Esophagus squamous epithelium (tissue), 4 donors: ENCODE measurements around the gene NECAB2.

Experiments
- POLR2A ChIP-seq, 4 donors: fragments of 450-650 bp; IDR thresholded peaks; one replicate each; pipeline ENCODE4 v1.6.1; 2017; ENCODE audit warnings: antibody characterized with exemption in 4 of 4, mild to moderate bottlenecking in 4 of 4, moderate library complexity in 3 of 4
- TF ChIP-seq, protein P1 (sequence below), 6 experiments: fragments of 450-650 bp in 4 of 6; fragments of 200-600 bp in 2 of 6; sonication (generic) in 2 of 6; IDR thresholded peaks; one replicate each; pipeline ENCODE4 v1.5.1; 2016 to 2019; ENCODE audit warnings: antibody characterized with exemption in 6 of 6, mild to moderate bottlenecking in 4 of 6, moderate library complexity in 4 of 6

DNA sequence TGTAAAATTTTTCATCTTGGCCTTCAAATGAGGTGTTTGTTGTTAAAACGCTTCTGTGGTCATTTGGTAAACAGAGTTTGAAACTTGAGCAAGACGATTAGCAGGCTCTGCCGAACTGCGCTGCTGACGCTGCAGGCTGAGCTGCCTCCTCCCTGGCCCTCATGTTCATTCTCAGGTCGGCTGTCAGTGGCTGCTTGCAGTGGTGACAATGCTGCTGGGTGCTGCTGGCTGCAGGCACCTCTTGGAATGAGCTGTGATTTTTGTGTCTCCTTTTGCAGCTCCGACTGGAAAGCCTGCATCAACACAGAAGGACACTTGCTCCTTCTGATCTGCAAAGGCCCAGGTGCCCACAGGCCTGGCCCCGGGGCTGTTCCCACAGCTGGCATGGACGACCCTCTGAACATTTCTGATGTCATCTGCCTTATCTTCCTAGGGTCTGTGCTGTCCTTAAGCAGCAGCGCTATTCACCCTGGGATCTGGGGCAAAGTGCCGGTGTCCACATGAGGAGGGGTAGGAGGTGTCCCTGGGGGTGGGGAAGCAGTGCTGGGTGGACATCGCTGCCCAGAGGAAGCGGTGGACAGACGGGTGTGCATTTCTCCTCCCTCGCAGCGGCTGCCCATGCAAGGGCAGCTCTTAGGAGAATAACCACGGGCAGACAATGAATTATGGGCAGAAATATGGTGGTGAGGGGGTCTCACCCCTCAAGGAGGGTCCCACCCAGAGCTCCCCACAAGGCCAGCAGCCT lies 38.1 kb upstream of the NECAB2 start:
- TF ChIP-seq, protein P1, sequence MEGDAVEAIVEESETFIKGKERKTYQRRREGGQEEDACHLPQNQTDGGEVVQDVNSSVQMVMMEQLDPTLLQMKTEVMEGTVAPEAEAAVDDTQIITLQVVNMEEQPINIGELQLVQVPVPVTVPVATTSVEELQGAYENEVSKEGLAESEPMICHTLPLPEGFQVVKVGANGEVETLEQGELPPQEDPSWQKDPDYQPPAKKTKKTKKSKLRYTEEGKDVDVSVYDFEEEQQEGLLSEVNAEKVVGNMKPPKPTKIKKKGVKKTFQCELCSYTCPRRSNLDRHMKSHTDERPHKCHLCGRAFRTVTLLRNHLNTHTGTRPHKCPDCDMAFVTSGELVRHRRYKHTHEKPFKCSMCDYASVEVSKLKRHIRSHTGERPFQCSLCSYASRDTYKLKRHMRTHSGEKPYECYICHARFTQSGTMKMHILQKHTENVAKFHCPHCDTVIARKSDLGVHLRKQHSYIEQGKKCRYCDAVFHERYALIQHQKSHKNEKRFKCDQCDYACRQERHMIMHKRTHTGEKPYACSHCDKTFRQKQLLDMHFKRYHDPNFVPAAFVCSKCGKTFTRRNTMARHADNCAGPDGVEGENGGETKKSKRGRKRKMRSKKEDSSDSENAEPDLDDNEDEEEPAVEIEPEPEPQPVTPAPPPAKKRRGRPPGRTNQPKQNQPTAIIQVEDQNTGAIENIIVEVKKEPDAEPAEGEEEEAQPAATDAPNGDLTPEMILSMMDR (IDR thresholded peaks at IDR 0.05) = no peak
- no peak for TF ChIP-seq POLR2A (IDR thresholded peaks at IDR 0.05)
